ENCODE data around the gene CIT.

DNA sequence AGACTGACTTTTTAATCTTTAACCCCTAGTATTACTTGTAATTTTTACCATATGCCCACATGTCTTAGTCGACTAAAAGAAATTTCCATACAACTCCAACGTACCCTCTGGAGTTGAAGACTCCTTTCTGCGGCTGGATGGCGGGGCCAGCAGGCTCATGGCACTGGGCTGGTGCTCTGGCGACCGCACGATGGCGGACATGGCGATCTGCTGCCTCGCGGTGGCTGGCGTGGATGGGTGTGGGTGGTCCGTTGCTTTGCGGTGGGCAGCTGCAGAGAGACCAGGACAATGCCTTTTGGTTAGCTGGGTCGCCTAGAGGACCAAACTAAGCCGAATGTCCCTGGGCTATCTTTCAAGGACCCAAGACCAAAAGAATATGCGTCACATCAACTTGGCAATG lies 159.0 kb downstream of the CIT start:
- TF ChIP-seq CTCF (IDR thresholded peaks at IDR 0.05; ENCODE audit: low read length) (no peak), EZH2 (IDR thresholded peaks at IDR 0.05; ENCODE audit: borderline replicate concordance, low read length) (no peak)

Measured in OCI-LY1 (cell line).